Mesenchymal stem cell (in vitro differentiated cells and primary cell): ENCODE measurements around the gene HCFC1R1.
"Not testable (repeated sequence)": the region's sequence is repeated elsewhere in the genome, so short reads cannot be mapped to it uniquely, and the experiment has no call there.

Experiments
- DNase-seq: peaks from one replicate; pipeline ENCODE4 v3.0.0-alpha.2; 2013
- H2AFZ ChIP-seq: one replicate; pipeline ENCODE4 v1.6.1; 2013; ENCODE audit warnings: low read depth, mild to moderate bottlenecking, control low read depth, inconsistent platforms, low read length, moderate library complexity
- H2AK5ac ChIP-seq: 2 replicates; pipeline ENCODE4 v1.6.1; 2013; ENCODE audit warnings: low read length, moderate library complexity, mild to moderate bottlenecking, inconsistent platforms; ENCODE audit not compliant: severe bottlenecking
- H2BK120ac ChIP-seq: one replicate; pipeline ENCODE4 v1.6.1; 2013; ENCODE audit warnings: low read depth, mild to moderate bottlenecking, inconsistent platforms, low read length, moderate library complexity
- H2BK12ac ChIP-seq, 2 experiments: one replicate each; pipeline ENCODE4 v1.6.1; 2013; ENCODE audit warnings: inconsistent platforms in 2 of 2, low read length in 2 of 2, mild to moderate bottlenecking in 2 of 2, moderate library complexity in 2 of 2, control low read depth in 1 of 2
- H2BK15ac ChIP-seq: one replicate; pipeline ENCODE4 v1.6.1; 2013; ENCODE audit warnings: mild to moderate bottlenecking, low read depth, inconsistent platforms; ENCODE audit not compliant: poor library complexity, severe bottlenecking
- H2BK5ac ChIP-seq: 2 replicates; pipeline ENCODE4 v1.6.1; 2013; ENCODE audit warnings: low read depth, mild to moderate bottlenecking, low read length, control low read depth, inconsistent platforms; ENCODE audit not compliant: poor library complexity, severe bottlenecking
- H3K14ac ChIP-seq, 2 experiments: one replicate each; pipeline ENCODE4 v1.6.1; 2013; ENCODE audit warnings: inconsistent platforms in 2 of 2, low read length in 2 of 2, control low read depth in 1 of 2, mild to moderate bottlenecking in 1 of 2, moderate library complexity in 1 of 2
- H3K18ac ChIP-seq, 2 experiments: one replicate each; pipeline ENCODE4 v1.6.1; 2013; ENCODE audit warnings: inconsistent platforms in 2 of 2, low read length in 2 of 2, control low read depth in 1 of 2, low read depth in 1 of 2, mild to moderate bottlenecking in 1 of 2
- H3K23ac ChIP-seq, 2 experiments: one replicate each; pipeline ENCODE4 v1.6.1; 2013; ENCODE audit warnings: inconsistent platforms in 2 of 2, low read length in 2 of 2, mild to moderate bottlenecking in 2 of 2, moderate library complexity in 2 of 2, control low read depth in 1 of 2
- H3K27ac ChIP-seq: 2 replicates; pipeline ENCODE4 v1.5.1; 2013; ENCODE audit warnings: mild to moderate bottlenecking, moderate library complexity, low read length, control low read depth, inconsistent platforms; ENCODE audit not compliant: poor library complexity, severe bottlenecking
- H3K27me3 ChIP-seq, 2 experiments: 2 replicates each; pipeline versions ENCODE4 v1.6.1 to v1.7.0; 2013; ENCODE audit warnings: low read length in 2 of 2, mild to moderate bottlenecking in 2 of 2, moderate library complexity in 2 of 2, control low read depth in 1 of 2, inconsistent platforms in 1 of 2; ENCODE audit not compliant: control insufficient read depth in 1 of 2, insufficient read depth in 1 of 2
- H3K36me3 ChIP-seq, 2 experiments: 2 replicates each; pipeline versions ENCODE4 v1.6.1 to v1.7.0; 2013; ENCODE audit warnings: low read length in 2 of 2, control low read depth in 1 of 2, inconsistent platforms in 1 of 2, low read depth in 1 of 2, mild to moderate bottlenecking in 1 of 2; ENCODE audit not compliant: insufficient read depth in 2 of 2, control insufficient read depth in 1 of 2
- H3K4ac ChIP-seq, 2 experiments: one replicate each; pipeline ENCODE4 v1.6.1; 2013; ENCODE audit warnings: inconsistent platforms in 2 of 2, low read length in 2 of 2, mild to moderate bottlenecking in 2 of 2, moderate library complexity in 2 of 2, control low read depth in 1 of 2, low read depth in 1 of 2
- H3K4me1 ChIP-seq: 2 replicates; pipeline ENCODE4 v1.6.1; 2013; ENCODE audit warnings: low read depth, low read length, control low read depth; ENCODE audit not compliant: control insufficient read depth, insufficient read depth
- H3K4me2 ChIP-seq: 2 replicates; pipeline ENCODE4 v1.6.1; 2013; ENCODE audit warnings: low read length, mild to moderate bottlenecking, inconsistent platforms; ENCODE audit not compliant: poor library complexity, severe bottlenecking
- H3K4me3 ChIP-seq, 2 experiments: 2 replicates each; pipeline versions ENCODE4 v1.5.1 to v1.7.0; 2013; ENCODE audit warnings: low read length in 2 of 2, mild to moderate bottlenecking in 2 of 2, control low read depth in 1 of 2, low read depth in 1 of 2; ENCODE audit not compliant: insufficient read depth in 1 of 2
- H3K79me1 ChIP-seq: replicated peaks from 2 replicates; pipeline ENCODE4 v1.6.1; 2013; ENCODE audit warnings: mild to moderate bottlenecking, control low read depth, low read length, inconsistent platforms; ENCODE audit not compliant: poor library complexity, severe bottlenecking
- H3K9ac ChIP-seq: 2 replicates; pipeline ENCODE4 v1.7.0; 2013; ENCODE audit warnings: mild to moderate bottlenecking, low read length, moderate library complexity
- H3K9me3 ChIP-seq: 2 replicates; pipeline ENCODE4 v1.7.0; 2013; ENCODE audit warnings: mild to moderate bottlenecking, low read length; ENCODE audit not compliant: control insufficient read depth
- H4K8ac ChIP-seq: one replicate; pipeline ENCODE4 v1.6.1; 2013; ENCODE audit warnings: inconsistent platforms, mild to moderate bottlenecking, low read length, moderate library complexity
- H4K91ac ChIP-seq: one replicate; pipeline ENCODE4 v1.6.1; 2013; ENCODE audit warnings: mild to moderate bottlenecking, low read length, inconsistent platforms
- WGBS: methylation state at CpG from one replicate; pipeline ENCODE4 v1.1.7; 2013; ENCODE audit warnings: mixed read lengths; 5-methylcytosine and 5-hydroxymethylcytosine counted together

The HCFC1R1 gene

GRCh38 chr16:3055734-3056115 is 32.0 kb upstream of the HCFC1R1 start:
- not testable (repeated sequence) for H2BK5ac ChIP-seq, H2BK120ac ChIP-seq, H3K18ac ChIP-seq, H4K8ac ChIP-seq, H2AK5ac ChIP-seq, H3K4me3 ChIP-seq, H2AFZ ChIP-seq, H4K91ac ChIP-seq, H3K4ac ChIP-seq, H2BK12ac ChIP-seq, H2BK15ac ChIP-seq, H3K79me1 ChIP-seq, DNase-seq, H3K4me2 ChIP-seq, H3K9ac ChIP-seq, H3K27ac ChIP-seq, H3K14ac ChIP-seq, H3K23ac ChIP-seq, H3K9me3 ChIP-seq
- Histone ChIP-seq H3K36me3 (peaks cover 0 to 15% of the 10 kb centered on the region in 2 experiments), H3K4me1 (peaks cover 17% of the 10 kb centered on the region), H3K27me3 (peaks cover 10 to 11% of the 10 kb centered on the region in 2 experiments)
- 79% methylated on average over 9 of the region's 9 CpGs for WGBS

- no peak overlapping the region for H3K18ac ChIP-seq
- no peak overlapping the region for H3K14ac ChIP-seq
- H2AFZ ChIP-seq, result no peak overlapping the region
- H3K9ac ChIP-seq, result no peak overlapping the region
- no peak overlapping the region for H4K8ac ChIP-seq
- no peak overlapping the region for H2BK5ac ChIP-seq
- no peak overlapping the region for H3K4ac ChIP-seq
- no peak overlapping the region for H2AK5ac ChIP-seq
- no peaks in the 10 kb centered on the region for H3K9me3 ChIP-seq
- no peak overlapping the region for H2BK120ac ChIP-seq
- peaks cover 15% of the 10 kb centered on the region for H3K4me1 ChIP-seq
- no peak for DNase-seq
- H3K23ac ChIP-seq, result no peak overlapping the region
- H3K79me1 ChIP-seq, result no peaks in the 10 kb centered on the region
- no peak overlapping the region for H3K27ac ChIP-seq
- H2BK15ac ChIP-seq, result no peak overlapping the region
- peaks cover 0 to 15% of the 10 kb centered on the region in 2 experiments for H3K36me3 ChIP-seq
- no peak overlapping the region for H4K91ac ChIP-seq
- no peak overlapping the region for H2BK12ac ChIP-seq
- no peak overlapping the region for H3K4me3 ChIP-seq
- WGBS, result 88% methylated on average over 16 of the region's 17 CpGs
- H3K4me2 ChIP-seq, result no peak overlapping the region
- H3K27me3 ChIP-seq, result peaks cover 16% of the 10 kb centered on the region in 2 experiments
Observed at GRCh38 chr16:3054965-3055733, 31.4 kb upstream of the HCFC1R1 start.

DNA sequence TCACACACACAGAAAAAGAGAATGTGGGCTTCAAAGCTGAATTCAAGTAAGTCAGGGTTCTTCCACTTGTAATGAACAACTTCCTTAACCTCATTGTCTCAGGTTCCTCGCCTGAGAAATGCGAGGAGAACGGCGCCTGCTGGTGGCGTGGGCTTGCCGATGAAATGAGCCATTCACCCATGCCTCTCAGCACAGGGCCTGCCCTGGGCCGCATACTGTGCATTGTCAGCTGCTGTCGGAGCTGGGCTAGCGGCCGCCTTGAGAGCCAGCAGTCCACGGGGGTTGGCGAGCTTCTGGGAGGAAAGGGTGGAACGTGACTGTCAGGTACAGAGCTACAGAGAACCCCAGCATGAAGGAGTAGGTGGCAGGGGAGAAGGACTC is 29.6 kb upstream of the HCFC1R1 start:
- H2BK12ac ChIP-seq, H3K4me3 ChIP-seq, H2BK15ac ChIP-seq, H2AFZ ChIP-seq, H3K79me1 ChIP-seq, H4K8ac ChIP-seq, H3K9ac ChIP-seq, H2BK5ac ChIP-seq, H3K4me2 ChIP-seq, H4K91ac ChIP-seq, H3K4ac ChIP-seq, H3K18ac ChIP-seq, H3K14ac ChIP-seq, DNase-seq, H3K27ac ChIP-seq, H2AK5ac ChIP-seq, H3K4me1 ChIP-seq, H2BK120ac ChIP-seq, H3K9me3 ChIP-seq, H3K23ac ChIP-seq: not testable (repeated sequence)
- Histone ChIP-seq H3K27me3 (peaks cover 33 to 34% of the 10 kb centered on the region in 2 experiments), H3K36me3 (peaks cover 0 to 15% of the 10 kb centered on the region in 2 experiments)
- 88% methylated on average over 6 of the region's 13 CpGs for WGBS

GRCh38 chr16:3052571-3053329 is 29.0 kb upstream of the HCFC1R1 start:
- not testable (repeated sequence) for H2BK15ac ChIP-seq
- WGBS, result 90% methylated on average over 9 of the region's 12 CpGs
- peaks cover 0 to 15% of the 10 kb centered on the region in 2 experiments for H3K36me3 ChIP-seq

More at GRCh38 chr16:3052571-3053329, 29.0 kb upstream of the HCFC1R1 start:
- not testable (repeated sequence) for H3K27ac ChIP-seq, H3K9ac ChIP-seq, H2BK120ac ChIP-seq, H3K4me1 ChIP-seq, H4K8ac ChIP-seq, H3K9me3 ChIP-seq, H3K79me1 ChIP-seq, H3K18ac ChIP-seq, H3K4ac ChIP-seq, H3K4me2 ChIP-seq, H3K23ac ChIP-seq, H2BK5ac ChIP-seq, DNase-seq, H3K4me3 ChIP-seq, H2BK12ac ChIP-seq, H4K91ac ChIP-seq, H3K14ac ChIP-seq, H2AK5ac ChIP-seq, H2AFZ ChIP-seq
- H3K27me3 ChIP-seq, result peaks cover 39 to 40% of the 10 kb centered on the region in 2 experiments
